22Rv1 (cell line): ENCODE results near the gene AKR1E2.

Experiments
- H3K27ac ChIP-seq: fragments of 450-650 bp; 2 replicates; pipeline ENCODE4 v1.5.1; 2017
- CTCF ChIP-seq: fragments of 450-650 bp; IDR thresholded peaks from 2 replicates; pipeline ENCODE4 v1.5.1; 2017; ENCODE audit warnings: mild to moderate bottlenecking
- ZFX ChIP-seq: fragments of 450-650 bp; IDR thresholded peaks from 2 replicates; pipeline ENCODE4 v1.6.1; 2017; ENCODE audit warnings: antibody characterized with exemption, borderline replicate concordance

Gene AKR1E2

GRCh38 chr10:4804465-4804864 is 21.5 kb upstream of the AKR1E2 start:
- no peak overlapping the region for H3K27ac ChIP-seq
- TF ChIP-seq ZFX (no peak), CTCF (no peak)

- H3K27ac ChIP-seq: no peak overlapping the region
- TF ChIP-seq CTCF (no peak), ZFX (no peak)
Measured at GRCh38 chr10:4806534-4806933, 19.5 kb upstream of the AKR1E2 start.

- TF ChIP-seq CTCF: no peak
- TF ChIP-seq ZFX: no peak
- no peak overlapping the region for H3K27ac ChIP-seq
Measured at GRCh38 chr10:4807761-4808507, 18.1 kb upstream of the AKR1E2 start.

- TF ChIP-seq CTCF (no peak), ZFX (no peak)
- H3K27ac ChIP-seq: no peak overlapping the region
Measured at GRCh38 chr10:4809156-4809555, 16.9 kb upstream of the AKR1E2 start.

- TF ChIP-seq CTCF (no peak), ZFX (no peak)
- H3K27ac ChIP-seq: no peak overlapping the region
Measured at GRCh38 chr10:4810092-4810491, 15.9 kb upstream of the AKR1E2 start.

- TF ChIP-seq ZFX (no peak), CTCF (no peak)
- H3K27ac ChIP-seq: no peak overlapping the region
Measured at GRCh38 chr10:4812046-4812445, 14.0 kb upstream of the AKR1E2 start.

- no peak for TF ChIP-seq ZFX
- TF ChIP-seq CTCF: no peak
- no peak overlapping the region for H3K27ac ChIP-seq
Measured at GRCh38 chr10:4813023-4813422, 13.0 kb upstream of the AKR1E2 start.
